WI38 (cell line): Measurements from ENCODE around the gene OR52E4.

ENCODE experiments used
- H3K4me3 ChIP-seq: 2 replicates; pipeline ENCODE4 v1.5.1; 2011; ENCODE audit warnings: low read depth, mild to moderate bottlenecking, control low read depth, low read length
- CTCF ChIP-seq: IDR thresholded peaks from 2 replicates; pipeline ENCODE4 v1.5.1; 2012; ENCODE audit warnings: low read depth, mild to moderate bottlenecking, control low read depth, low read length

Gene OR52E4

GRCh38 chr11:5933116-5933515 lies 52.7 kb downstream of the OR52E4 start:
- no peak overlapping the region for H3K4me3 ChIP-seq
- TF ChIP-seq CTCF, result no peak
